Activated CD4-positive, alpha-beta T cell treated with anti-CD3 and anti-CD28 coated beads for 48 hours (primary cell): Measurements from ENCODE around the gene GBE1.
A peak's percentile ranks its signal among the peaks of the same experiment; 100 is the strongest.
"Not testable (repeated sequence)": the region's sequence is repeated elsewhere in the genome, so short reads cannot be mapped to it uniquely, and the experiment has no call there.

ENCODE experiments used
- DNase-seq: peaks from one replicate; pipeline ENCODE4 v3.0.0-alpha.2; 2020

The GBE1 gene

DNA sequence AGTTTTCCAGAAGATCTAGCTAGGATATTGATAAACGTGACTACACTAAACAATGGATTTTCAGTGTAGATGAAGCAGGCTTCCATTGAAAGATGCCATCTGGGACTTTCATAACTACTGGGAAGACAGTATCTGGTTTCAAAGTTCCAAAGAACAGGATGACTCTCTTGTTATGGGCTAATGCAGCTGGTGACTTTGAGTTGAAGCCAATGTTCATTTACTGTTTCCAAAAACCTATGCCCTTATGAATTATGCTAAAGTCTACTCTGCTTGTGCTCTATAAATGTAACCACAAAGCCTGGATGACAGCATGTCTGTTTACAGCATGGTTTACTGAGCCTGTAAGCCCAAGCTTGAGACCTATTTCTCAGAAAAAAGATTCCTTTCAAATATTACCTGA is 245.4 kb downstream of the GBE1 start:
- no peak for DNase-seq

DNA sequence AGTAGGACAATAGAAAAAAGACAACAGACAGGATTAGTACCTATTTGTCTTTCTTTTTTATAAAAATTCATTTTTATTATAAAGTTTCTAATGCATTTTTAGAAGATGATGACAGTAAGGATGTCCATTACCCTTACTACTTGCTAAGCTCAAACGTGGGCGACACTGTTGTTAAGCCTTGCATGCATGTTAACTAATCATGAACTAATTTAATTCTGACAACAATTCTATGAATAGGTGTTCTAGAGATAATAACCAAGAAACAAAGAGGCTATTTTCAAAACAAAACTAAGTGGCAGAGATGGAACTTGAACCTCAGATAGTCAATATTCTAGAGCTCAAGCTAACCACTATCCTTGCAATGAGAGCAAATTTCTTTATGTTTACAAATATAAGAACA is 247.9 kb downstream of the GBE1 start:
- no peak for DNase-seq

DNA sequence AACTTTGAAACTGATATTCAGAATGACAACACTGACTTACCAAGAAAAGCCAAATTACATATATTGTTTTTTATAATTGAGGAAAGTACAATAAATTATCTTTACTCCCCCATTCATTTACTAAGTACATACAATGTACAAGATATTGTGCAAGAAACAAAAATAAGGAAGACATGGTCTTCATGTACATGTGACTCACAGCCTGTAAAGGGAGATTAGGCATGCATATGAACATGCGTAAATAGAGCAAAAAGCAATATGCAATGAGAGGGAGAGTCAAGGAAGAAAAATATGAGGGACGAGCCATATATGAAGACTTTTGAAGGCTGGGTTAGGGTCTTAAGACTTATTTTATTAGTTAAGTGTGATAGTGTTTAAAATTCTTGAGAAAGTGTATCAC is 258.4 kb downstream of the GBE1 start:
- DNase-seq: no peak

DNA sequence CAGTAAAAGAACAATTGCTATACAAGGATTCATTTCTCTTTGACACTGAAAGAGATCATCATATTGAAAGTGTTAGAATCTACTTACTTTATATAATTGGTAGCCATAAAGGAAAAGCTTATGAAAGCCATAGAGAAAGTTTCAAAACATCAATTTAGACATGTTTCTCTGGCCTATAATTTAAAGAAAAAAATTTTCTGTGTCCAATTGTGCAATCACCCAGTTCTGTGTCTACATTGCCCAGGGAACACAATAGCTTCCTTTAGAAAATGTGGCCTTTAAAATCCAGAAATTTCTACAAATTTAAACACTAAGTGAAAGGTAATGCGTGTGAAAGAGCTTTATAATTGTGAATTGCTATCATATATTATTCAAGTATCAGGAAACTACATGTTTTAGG is 259.2 kb downstream of the GBE1 start:
- no peak for DNase-seq

DNA sequence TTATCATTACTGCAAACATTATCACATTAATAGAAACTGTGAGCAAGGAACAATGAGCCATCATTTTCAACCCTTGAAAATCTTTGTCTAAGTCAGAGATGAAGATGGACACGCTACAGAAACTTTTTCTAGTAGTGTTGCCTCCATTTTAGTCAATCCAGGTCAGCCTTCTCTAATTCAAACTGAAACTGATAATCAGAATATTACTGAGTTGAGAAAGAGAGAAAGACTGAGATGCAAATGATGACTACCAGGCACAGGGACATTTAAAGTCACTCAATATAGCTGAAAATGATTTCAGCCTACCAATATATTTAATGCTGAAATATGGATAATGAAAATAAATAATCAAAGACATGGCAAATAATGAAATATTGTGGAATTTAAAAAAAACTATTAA is 261.4 kb downstream of the GBE1 start:
- DNase-seq: no peak

DNA sequence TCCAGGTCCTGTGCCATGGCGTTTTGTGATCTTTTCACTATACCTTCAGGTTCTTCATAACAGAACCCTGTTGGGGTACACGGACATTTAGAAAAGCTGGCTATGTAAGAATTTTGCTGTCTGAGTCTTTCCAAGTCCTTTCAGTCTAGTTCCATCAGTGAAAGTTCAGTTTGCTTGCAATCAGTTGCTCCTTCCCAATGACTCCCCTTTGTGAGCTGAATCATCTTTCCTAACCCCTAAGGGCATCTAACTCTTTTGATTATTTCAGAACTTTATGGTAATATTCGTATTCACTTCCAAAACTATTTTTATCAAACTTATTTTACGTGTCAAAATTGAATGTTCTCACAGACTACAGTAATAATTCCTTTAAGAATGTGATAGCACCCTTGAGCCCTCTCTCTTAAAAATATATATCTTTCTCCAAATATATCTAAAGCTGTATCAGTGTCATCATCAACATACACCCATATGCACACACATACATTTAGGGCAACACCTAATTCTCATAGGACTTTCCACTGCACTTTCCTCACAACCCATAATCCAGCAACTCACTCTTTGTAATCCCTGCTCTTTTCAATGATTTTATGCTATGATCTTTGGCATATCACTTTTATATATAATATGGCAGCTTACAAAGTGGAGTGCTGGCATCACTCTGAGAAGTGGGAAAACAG is 263.7 kb downstream of the GBE1 start:
- no peak for DNase-seq

DNA sequence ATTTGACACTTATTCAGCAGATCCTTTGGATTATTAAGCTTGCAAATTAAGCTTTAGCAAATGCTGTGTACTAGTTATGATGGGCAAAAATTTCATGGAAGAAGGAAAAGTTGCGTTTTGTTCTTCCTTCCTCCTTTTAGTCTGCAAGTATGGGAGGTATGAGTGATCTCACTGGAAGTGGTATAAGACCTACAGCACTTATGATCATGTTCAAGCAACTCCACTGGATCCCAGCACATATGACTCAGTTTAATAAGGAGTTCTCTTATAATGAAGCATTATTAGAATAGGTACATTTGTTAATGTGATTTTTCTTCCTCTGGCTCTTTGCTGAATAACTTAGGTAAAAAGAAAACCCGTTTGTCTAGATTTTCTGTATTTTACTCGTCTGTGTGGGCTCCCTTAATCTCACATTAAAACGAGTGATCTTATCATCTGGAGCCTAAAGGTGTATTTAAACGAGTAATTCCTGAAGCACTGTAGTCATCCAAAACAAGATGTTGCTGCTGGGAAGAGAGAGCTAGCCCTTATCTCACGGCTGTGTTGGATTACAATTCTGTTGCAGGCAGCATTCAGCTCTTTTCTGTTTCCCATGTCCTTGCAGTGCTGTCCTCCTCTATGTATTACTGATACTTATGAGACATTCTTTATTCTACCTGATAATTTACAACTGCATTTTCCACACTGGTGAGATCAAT is 264.9 kb downstream of the GBE1 start:
- no peak for DNase-seq

DNA sequence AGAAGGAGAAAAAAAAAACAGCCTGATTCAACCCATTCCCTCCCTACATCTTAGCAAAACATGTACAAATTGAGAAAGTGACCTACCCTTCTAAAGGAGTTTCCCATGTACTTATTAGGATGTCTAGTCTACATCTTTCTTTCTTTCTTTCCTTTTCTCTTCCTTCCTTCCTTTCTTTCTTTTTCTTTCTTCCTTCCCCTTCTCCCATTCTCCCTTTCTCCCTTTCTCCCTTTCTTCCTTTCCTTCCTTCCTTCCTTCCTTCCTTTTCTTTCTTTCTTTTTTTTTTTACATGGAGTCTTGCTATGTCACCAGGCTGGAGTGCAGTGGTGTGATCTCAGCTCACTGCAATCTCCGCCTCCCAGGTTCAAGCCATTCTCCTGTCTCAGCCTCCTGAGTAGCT is 269.0 kb downstream of the GBE1 start:
- not testable (repeated sequence) for DNase-seq

DNA sequence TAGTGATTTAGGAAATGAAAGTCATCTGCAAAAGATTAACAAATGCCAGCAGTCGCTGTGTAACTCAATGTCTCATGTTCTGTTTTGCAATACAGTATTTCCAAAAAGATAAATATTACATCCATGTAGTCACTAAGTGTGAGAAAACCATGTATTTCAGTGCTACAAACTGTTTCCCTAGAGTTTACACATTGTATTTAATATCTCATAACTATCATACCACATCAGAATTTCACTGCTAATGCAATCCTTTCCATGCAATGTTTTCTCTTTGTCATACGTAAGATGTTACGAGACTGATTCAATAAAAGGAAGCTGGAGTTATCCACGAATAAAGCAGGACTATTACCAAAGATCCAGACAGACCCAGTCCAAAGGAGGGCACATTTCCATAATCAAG is 269.4 kb downstream of the GBE1 start:
- DNase-seq: no peak

DNA sequence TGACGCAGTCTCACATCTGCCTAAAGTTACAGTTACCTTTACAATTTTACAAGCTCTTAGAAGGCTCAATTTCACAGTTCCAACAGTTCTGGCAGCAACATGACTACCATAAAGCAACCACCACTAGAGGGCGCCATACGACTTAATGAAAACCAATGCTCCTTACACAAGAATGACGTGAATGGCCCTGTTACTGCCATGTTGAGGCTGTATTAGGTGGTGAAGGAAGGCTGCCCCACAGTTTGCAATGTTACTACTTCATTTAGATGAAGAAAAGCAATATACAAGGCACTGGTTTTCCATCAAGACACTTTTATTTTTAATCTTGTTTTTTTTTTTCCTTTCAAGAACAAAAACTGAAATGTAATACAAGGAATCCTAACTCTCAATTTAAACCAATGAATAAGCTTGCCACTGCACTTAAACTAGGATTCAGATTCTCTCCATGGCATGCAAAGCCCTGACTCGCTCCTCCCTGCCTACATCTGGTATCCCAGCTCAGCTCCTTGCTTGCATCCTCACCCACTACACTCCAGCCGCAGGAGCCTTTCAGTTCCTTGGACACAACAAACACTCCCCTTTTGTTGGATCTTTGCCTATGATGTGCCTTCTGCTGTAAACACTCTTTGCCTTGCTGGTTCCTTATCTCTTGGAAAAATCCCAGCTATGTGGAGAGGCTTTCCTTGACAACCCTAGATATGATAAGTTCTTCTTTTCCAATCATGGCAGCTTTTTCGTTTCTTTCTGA is 270.7 kb downstream of the GBE1 start:
- DNase-seq: peak; percentile 84

DNA sequence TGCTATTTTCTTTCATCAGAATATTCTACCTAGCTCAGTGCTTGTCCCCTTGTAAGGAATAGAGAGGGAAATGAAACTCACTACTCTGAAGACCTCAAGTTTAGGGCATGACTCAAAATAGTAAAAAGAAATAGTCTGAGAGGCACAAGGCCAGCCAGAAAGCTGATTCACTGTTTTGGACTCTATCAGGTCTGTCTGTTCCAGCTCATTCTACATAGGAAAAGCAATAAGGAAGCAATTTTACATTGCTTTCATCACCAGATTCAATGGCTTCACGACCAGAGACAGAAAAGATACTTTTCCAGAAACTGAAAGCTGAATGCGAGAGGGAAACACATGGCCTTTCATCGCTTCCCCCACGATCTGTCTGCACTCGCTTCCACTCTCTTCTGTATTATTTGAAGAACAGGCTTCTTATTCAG is 276.0 kb downstream of the GBE1 start:
- no peak for DNase-seq

DNA sequence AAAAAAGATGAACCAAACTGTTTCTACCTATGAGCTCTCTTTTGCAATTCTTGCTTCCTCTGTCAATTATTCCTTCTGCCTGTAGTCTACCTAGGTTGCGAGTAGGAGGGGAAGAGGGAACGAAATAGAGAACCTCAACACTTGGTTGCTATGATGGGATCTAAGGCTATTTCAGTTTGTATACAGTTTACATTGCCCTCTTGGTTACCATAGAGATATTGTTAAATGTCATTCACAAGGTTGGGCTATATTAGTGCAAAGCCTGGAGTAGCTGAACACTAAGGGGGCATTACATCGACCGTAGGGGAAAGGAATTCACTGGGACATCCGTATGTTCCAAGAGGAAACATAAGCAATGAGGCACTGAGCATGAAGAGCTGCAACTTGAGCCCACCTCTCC is 276.9 kb downstream of the GBE1 start:
- DNase-seq: no peak

DNA sequence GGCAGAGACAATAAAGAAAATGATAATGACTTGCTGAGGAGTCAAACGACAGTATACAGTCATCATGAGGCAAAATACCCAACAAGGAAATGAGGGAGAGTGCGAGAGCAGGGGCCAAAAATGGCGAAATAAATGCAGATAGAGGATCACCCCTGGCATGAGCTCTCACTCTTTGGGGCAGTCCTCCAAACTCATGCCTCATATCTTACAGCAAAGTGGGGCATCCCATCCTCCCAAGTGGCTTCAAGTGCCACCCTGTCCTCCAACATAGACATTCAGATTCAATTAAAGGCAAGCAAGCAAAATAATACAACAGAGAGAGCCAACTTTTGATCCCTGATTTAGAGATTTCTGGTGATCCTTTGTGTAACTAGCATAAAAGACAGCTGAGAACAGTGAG is 278.4 kb downstream of the GBE1 start:
- no peak for DNase-seq

DNA sequence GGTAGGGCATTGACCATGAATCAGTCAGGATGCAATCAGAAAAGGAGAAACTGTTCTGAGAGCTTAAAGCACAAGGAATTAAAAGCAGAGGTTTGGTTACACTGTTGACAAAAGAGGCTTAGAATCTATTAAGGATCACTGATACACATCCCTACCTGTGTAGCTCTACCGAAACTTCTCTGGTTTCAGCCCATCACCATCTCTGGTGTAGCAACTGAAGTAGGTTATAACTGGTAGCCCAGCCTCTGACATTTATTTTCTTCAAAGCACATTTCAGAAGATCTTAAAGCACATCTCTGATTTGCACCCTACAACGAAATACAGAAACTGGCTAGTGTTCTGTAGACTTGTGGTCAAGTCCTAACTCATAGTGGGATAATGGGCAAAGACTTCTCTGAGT is 283.7 kb downstream of the GBE1 start:
- no peak for DNase-seq

DNA sequence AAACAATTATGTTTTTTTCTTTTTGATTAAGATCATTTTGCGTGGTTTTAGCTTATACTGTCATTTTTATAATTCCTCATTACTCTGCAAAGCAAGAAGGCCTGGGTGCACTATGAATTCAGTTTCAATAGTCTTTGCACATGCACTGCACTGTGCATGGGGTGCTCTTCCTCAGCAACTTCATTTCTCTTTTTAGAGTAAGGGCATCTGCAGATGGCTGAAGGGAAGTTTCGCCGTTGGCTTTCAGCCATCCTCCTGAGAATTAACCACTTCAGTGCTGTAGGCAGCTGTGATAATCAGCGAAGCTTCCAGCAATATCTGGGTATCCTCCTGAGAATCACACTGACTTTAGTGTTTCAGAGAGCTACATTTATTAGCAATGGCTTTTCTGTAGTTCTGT is 284.8 kb downstream of the GBE1 start:
- no peak for DNase-seq

DNA sequence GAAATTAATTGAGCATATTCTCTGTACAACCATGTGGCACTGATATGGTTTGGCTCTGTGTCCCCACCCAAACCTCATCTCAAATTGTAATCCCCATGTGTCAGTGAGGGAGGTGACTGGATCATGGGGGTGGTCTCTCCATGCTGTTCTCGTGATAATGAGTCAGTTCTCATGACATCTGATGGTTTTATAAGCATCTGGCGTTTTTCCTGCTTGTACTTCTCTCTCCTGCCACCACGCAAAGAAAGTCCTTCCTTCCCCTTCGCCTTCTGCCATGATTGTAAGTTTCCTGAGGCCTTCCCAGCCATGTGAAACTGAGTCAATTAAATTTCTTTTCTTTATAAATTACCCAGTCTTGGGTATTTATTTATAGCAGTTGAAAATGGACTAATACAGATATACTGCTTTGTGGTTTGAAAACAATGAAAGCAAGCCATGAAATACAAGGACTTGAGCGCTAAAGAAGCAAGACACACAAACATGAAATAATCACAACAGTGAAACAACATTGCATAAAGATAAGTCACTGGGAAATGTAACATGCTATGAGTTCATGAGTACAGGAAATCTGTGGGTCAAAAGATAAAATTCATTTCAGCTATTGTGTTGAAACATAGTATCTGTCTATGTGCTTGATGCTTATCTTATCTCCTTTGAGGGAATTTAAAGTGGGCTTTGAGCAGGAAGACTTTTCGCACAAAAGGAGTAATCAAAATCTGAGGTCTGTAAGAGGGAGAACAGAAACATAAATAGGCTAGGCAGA is 288.7 kb downstream of the GBE1 start:
- no peak for DNase-seq

DNA sequence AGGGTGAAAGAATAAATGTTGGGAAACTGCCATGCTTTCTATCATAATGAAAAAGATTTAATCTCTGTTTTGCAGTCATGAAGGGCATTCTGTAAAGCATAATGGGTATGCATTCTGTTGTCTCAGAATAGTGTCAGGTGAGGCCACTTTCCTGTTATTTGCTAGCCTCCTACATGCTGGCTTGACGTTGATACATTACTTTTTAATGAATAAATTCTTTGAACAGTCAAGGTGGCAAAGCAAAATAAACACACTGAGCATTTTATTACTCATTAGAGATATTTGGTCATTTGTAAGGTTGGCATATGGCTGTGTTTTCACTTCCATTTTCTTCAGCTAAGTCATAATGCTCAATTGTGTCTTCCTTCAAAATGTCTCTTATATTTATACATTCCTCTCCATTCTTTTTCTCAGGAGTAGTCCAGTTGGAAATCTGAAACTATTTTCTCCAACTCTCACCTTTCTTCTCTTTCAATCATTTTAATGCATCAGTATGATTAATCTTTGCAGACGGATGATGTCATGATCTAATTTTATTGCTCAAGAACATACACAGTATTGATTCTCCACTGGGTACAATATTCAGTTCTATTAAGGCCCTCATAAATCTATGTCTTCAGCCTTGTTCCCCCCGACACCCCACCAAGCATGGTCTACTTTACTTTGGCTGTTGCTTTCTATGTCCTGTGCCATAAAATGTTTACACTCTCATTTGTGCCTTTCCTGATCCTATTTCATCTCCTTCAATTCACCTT is 290.7 kb downstream of the GBE1 start:
- DNase-seq: no peak

DNA sequence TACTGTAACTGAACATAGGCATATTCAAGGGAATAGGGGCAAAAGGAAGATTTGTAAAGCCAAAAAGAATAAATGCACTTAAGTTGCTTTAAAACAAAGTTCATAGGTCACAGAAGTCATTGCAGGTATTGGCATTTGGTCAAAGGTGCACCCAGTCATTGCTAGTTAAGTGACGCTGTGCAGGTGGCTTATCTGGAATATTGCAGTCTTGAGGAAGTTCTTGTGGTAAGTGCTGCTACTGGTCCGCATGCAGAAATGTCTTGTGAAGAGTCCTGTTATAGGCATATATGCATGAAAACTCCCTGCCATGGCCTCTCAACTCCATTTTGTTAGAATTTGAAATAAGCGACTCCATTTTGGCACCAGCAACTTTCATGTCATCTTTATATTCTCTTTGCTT is 293.1 kb downstream of the GBE1 start:
- no peak for DNase-seq

DNA sequence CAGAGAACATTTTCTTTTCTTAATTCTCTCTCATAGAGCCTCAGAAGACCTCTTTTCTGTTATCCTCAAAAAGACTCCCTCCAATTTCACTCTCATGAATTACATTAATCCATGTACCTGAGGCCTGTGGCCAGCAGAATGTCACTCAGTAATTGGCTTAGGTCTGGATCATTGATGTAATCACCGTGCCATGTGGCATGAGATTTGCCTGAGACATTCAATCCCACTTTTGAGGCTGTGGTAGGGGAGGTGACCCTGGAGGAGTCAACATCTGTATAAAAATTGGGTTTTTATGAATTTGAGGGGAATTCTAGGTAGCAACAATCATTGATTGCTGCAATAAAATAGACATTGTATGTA is 295.3 kb downstream of the GBE1 start:
- DNase-seq: no peak

DNA sequence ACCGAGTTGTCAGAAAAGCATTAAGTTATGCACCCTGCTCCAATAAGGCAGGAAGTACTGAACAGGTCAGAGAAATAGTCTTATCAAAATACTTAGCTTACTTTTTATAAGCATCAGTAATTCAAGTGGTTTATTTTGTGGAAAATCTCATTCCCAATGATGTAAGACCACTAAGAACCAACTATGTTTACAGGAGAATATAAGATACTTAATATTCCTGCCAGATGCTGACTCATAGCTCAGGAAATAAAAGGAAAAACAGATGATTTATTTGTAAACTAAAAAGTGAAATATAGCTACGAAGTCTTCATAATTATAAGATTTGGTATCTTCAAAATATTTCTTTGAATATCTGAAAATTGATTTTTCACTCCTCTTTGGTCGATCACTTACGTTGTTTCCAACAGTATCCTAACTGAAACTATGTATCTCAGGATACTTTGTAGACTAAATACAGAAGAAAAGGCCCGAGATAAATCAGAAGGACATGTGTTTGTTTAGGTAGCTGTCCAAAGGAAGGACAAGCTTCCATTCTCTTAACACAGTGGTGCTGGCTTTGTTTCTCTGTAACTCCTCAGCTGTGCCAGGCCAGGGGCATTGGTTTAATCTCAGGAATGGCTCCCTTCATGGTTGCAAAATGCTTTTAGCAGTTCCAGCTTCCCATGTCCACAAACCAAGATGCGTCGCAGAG is 295.8 kb downstream of the GBE1 start:
- DNase-seq: no peak

DNA sequence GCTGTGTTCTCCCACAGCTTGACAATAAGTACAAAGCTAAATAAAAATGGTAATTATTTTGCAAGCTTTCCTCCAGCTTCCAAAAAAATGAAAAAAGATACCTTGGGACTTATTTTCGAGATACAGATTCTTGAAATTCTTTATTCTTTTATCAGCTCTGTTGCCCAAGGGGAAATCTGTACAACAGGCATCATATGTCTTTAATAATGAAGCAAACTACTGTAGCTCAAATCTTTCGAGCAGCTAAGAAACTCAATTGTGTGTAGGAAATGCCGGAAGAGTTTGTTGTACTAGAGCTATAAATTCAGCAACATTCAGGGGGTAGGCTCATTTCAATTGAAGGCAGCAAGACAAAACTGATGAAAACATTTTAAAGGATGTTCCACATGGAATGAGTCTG is 297.7 kb downstream of the GBE1 start:
- no peak for DNase-seq

DNA sequence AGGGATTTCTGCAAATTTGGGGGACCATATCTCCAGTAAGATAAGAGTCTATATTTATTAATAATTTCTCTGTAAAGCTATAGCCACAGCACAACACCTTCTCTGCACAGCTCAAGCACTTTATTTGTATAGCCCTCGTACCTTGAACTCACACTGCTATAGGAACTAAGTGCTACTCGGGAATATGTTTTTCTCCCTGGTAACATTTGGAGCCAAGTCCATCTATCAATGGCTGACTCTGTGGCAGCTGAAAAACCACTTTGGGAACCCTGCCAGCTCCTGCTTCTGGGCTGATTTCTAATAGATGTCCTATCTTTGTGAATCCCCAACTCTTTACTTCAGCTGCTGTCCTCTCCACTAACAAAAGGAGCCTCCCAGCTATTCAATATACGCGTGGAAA is 298.5 kb downstream of the GBE1 start:
- DNase-seq: no peak
